Loucy (cell line): ENCODE results near the gene SLC28A1.

ENCODE experiments used
- H2AFZ ChIP-seq: fragments of 200-600 bp; sonication (generic); 2 replicates; pipeline ENCODE4 v1.6.0; 2016; ENCODE audit warnings: antibody characterized with exemption, mild to moderate bottlenecking, low read length, moderate library complexity
- H3F3A ChIP-seq: fragments of 200-600 bp; 2 replicates; pipeline ENCODE4 v1.6.0; 2016; ENCODE audit warnings: antibody characterized with exemption, low read depth, mild to moderate bottlenecking
- H3K27me3 ChIP-seq: fragments of 200-600 bp; sonication (generic); 2 replicates; pipeline ENCODE4 v1.6.1; 2014; ENCODE audit warnings: low read length, mild to moderate bottlenecking; ENCODE audit not compliant: insufficient read depth, poor library complexity, severe bottlenecking
- H3K36me3 ChIP-seq: fragments of 200-600 bp; sonication (generic); 2 replicates; pipeline ENCODE4 v1.6.1; 2016; ENCODE audit warnings: low read length; ENCODE audit not compliant: insufficient read depth
- H3K4me1 ChIP-seq: fragments of 200-600 bp; sonication (generic); 2 replicates; pipeline ENCODE4 v1.5.1; 2014; ENCODE audit warnings: low read length, mild to moderate bottlenecking; ENCODE audit not compliant: insufficient read depth, poor library complexity, severe bottlenecking
- H3K4me2 ChIP-seq: fragments of 200-600 bp; sonication (generic); 2 replicates; pipeline ENCODE4 v1.6.0; 2014; ENCODE audit warnings: antibody characterized with exemption, low read length, low read depth, mild to moderate bottlenecking; ENCODE audit not compliant: poor library complexity, severe bottlenecking
- H3K4me3 ChIP-seq: fragments of 200-600 bp; sonication (generic); 2 replicates; pipeline ENCODE4 v1.5.1; 2014; ENCODE audit warnings: low read length, mild to moderate bottlenecking, mixed read lengths; ENCODE audit not compliant: poor library complexity, severe bottlenecking
- H3K79me2 ChIP-seq: fragments of 200-600 bp; sonication (generic); 2 replicates; pipeline ENCODE4 v1.6.1; 2014; ENCODE audit warnings: low read length; ENCODE audit not compliant: insufficient read depth
- H3K9ac ChIP-seq: fragments of 200-600 bp; sonication (generic); 2 replicates; pipeline ENCODE4 v1.6.0; 2014; ENCODE audit warnings: mild to moderate bottlenecking, low read depth, low read length, moderate library complexity; ENCODE audit not compliant: poor library complexity, severe bottlenecking
- H3K9me2 ChIP-seq: fragments of 200-600 bp; sonication (generic); replicated peaks from 2 replicates; pipeline ENCODE4 v1.6.1; 2016; ENCODE audit warnings: low read depth, low read length, mixed read lengths
- H3K9me3 ChIP-seq: fragments of 200-600 bp; sonication (generic); 2 replicates; pipeline ENCODE4 v1.6.1; 2014; ENCODE audit warnings: mild to moderate bottlenecking, antibody characterized with exemption, low read length, low read depth; ENCODE audit not compliant: insufficient read depth
- H4K20me1 ChIP-seq: fragments of 200-600 bp; sonication (generic); 2 replicates; pipeline ENCODE4 v1.6.0; 2014; ENCODE audit warnings: antibody characterized with exemption, low read length, mild to moderate bottlenecking; ENCODE audit not compliant: insufficient read depth, poor library complexity, severe bottlenecking
- CTCF ChIP-seq: fragments of 200-600 bp; sonication (generic); conservative IDR thresholded peaks from 2 replicates; pipeline ENCODE4 v1.5.1; 2014; ENCODE audit warnings: mild to moderate bottlenecking, antibody characterized with exemption, low read length
- EZH2phosphoT487 ChIP-seq: fragments of 200-600 bp; IDR thresholded peaks from 2 replicates; pipeline ENCODE4 v1.6.1; 2018; ENCODE audit warnings: antibody characterized with exemption, mild to moderate bottlenecking, moderate library complexity, borderline replicate concordance

Gene SLC28A1

DNA sequence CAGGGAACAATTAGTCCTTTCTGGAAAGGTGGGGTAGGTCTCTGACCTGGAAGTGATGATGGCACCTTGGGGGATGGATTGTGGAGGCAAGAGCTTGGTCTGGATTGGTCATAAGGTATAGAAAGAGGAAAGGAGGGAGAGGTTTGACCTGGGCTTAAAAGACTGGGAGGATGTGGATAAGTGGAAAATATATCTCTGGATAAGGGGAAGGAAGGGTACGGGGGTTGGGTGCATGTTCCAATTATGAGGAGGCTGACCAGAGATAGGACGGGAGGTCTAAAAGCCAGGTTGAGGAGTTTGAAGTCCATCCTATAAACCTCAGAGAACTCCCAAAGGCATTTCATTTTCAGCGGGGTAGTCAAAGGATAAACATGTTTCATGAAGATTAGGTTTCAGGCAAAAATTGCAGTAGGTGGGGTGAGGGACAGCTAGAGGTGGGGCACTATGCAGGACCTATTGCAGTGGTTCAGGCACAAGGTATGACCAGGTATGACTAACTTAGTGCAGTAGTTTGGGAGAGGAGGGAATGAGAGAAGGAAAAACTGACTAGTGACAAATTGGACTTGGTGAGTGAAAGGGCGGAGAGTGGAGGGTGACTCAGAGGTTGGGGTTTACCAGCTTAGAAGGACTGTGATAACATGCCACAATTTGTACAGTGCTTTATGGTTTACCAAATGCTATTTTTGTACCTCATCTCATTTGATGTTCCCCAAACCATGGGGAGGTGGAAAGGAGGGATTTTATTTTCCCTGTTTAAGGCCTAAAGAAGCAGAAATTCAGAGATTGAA lies 107.9 kb downstream of the SLC28A1 start:
- TF ChIP-seq CTCF (no peak), EZH2phosphoT487 (no peak)
- Histone ChIP-seq H3K4me3 (no peak overlapping the region), H3K9ac (no peak overlapping the region), H3K9me2 (no peaks in the 10 kb centered on the region), H3K9me3 (no peaks in the 10 kb centered on the region), H4K20me1 (peaks cover 15% of the 10 kb centered on the region), H3F3A (no peaks in the 10 kb centered on the region), H3K4me2 (no peak overlapping the region), H2AFZ (no peak overlapping the region), H3K36me3 (no peaks in the 10 kb centered on the region), H3K27me3 (no peaks in the 10 kb centered on the region), H3K79me2 (peaks cover 87% of the 10 kb centered on the region), H3K4me1 (peaks cover 31% of the 10 kb centered on the region)
